Measurements from ENCODE around the gene RASL10A. TPM values are rescaled to one million over a fixed set of nuclear protein-coding genes. Genes with fewer than 3 reads are reported as not detected.
"Not testable (repeated sequence)": the region's sequence is repeated elsewhere in the genome, so short reads cannot be mapped to it uniquely, and the experiment has no call there.

RASL10A gene
- total RNA-seq, 1 donor from 2014 or later = 0.33 TPM

- Histone ChIP-seq H3K36me3 (ENCODE audit: control insufficient read depth, insufficient read depth, low read length) (peaks cover 6% of the 10 kb centered on the region), H3K4me3 (ENCODE audit: low read depth, low read length) (no peak overlapping the region), H3K27me3 (ENCODE audit: control insufficient read depth, insufficient read depth, low read length) (no peaks in the 10 kb centered on the region)
- no peak for DNase-seq (ENCODE audit: low read depth)
- no peak for TF ChIP-seq CTCF (IDR thresholded peaks at IDR 0.05; ENCODE audit: insufficient read depth, low read length, poor library complexity, severe bottlenecking)
Measured at GRCh38 chr22:29351891-29352290, 36.4 kb upstream of the RASL10A start.

- no peak overlapping the region for H3K4me3 ChIP-seq (ENCODE audit: low read depth, low read length)
- no peaks in the 10 kb centered on the region for H3K27me3 ChIP-seq (ENCODE audit: control insufficient read depth, insufficient read depth, low read length)
- peaks cover 4% of the 10 kb centered on the region for H3K36me3 ChIP-seq (ENCODE audit: control insufficient read depth, insufficient read depth, low read length)
- DNase-seq (ENCODE audit: low read depth) = no peak
- TF ChIP-seq CTCF (IDR thresholded peaks at IDR 0.05; ENCODE audit: insufficient read depth, low read length, poor library complexity, severe bottlenecking) = no peak
Measured at GRCh38 chr22:29351042-29351441, 35.5 kb upstream of the RASL10A start.

- no peak for TF ChIP-seq CTCF (IDR thresholded peaks at IDR 0.05; ENCODE audit: insufficient read depth, low read length, poor library complexity, severe bottlenecking)
- H3K27me3 ChIP-seq (ENCODE audit: control insufficient read depth, insufficient read depth, low read length) = no peaks in the 10 kb centered on the region
- no peak overlapping the region for H3K4me3 ChIP-seq (ENCODE audit: low read depth, low read length)
- DNase-seq (ENCODE audit: low read depth) = no peak
- peaks cover 4% of the 10 kb centered on the region for H3K36me3 ChIP-seq (ENCODE audit: control insufficient read depth, insufficient read depth, low read length)
Measured at GRCh38 chr22:29348956-29349355, 33.5 kb upstream of the RASL10A start.

- no peak for TF ChIP-seq CTCF (IDR thresholded peaks at IDR 0.05; ENCODE audit: insufficient read depth, low read length, poor library complexity, severe bottlenecking)
- Histone ChIP-seq H3K27me3 (ENCODE audit: control insufficient read depth, insufficient read depth, low read length) (no peaks in the 10 kb centered on the region), H3K36me3 (ENCODE audit: control insufficient read depth, insufficient read depth, low read length) (peaks cover 4% of the 10 kb centered on the region), H3K4me3 (ENCODE audit: low read depth, low read length) (no peak overlapping the region)
- no peak for DNase-seq (ENCODE audit: low read depth)
Measured at GRCh38 chr22:29348041-29348440, 32.5 kb upstream of the RASL10A start.

- no peak for DNase-seq (ENCODE audit: low read depth)
- Histone ChIP-seq H3K36me3 (ENCODE audit: control insufficient read depth, insufficient read depth, low read length) (peaks cover 9% of the 10 kb centered on the region), H3K27me3 (ENCODE audit: control insufficient read depth, insufficient read depth, low read length) (no peaks in the 10 kb centered on the region), H3K4me3 (ENCODE audit: low read depth, low read length) (no peak overlapping the region)
- no peak for TF ChIP-seq CTCF (IDR thresholded peaks at IDR 0.05; ENCODE audit: insufficient read depth, low read length, poor library complexity, severe bottlenecking)
Measured at GRCh38 chr22:29346659-29347058, 31.2 kb upstream of the RASL10A start.

- peaks cover 10% of the 10 kb centered on the region for H3K36me3 ChIP-seq (ENCODE audit: control insufficient read depth, insufficient read depth, low read length)
- H3K27me3 ChIP-seq (ENCODE audit: control insufficient read depth, insufficient read depth, low read length) = no peaks in the 10 kb centered on the region
- no peak overlapping the region for H3K4me3 ChIP-seq (ENCODE audit: low read depth, low read length)
- TF ChIP-seq CTCF (IDR thresholded peaks at IDR 0.05; ENCODE audit: insufficient read depth, low read length, poor library complexity, severe bottlenecking) = no peak
- DNase-seq (ENCODE audit: low read depth) = no peak
Measured at GRCh38 chr22:29345932-29346331, 30.4 kb upstream of the RASL10A start.

GRCh38 chr22:29344889-29345288, 29.4 kb upstream of the RASL10A start:
- not testable (repeated sequence) for DNase-seq (ENCODE audit: low read depth); H3K4me3 ChIP-seq (ENCODE audit: low read depth, low read length); H3K36me3 ChIP-seq (ENCODE audit: control insufficient read depth, insufficient read depth, low read length); H3K27me3 ChIP-seq (ENCODE audit: control insufficient read depth, insufficient read depth, low read length)
